ENCODE data around the gene PAF1.

- TF ChIP-seq POLR2AphosphoS5 (IDR thresholded peaks at IDR 0.05; ENCODE audit: borderline replicate concordance, low read depth, low read length) = no peak
- TF ChIP-seq EZH2 (IDR thresholded peaks at IDR 0.05) = no peak
These were observed 26.7 kb upstream of the PAF1 start for GRCh38 chr19:39417463-39418181.

Measured in SK-N-MC (cell line).